MCF 10A (cell line): ENCODE data around the gene ZNF827. TPM values are rescaled to one million over a fixed set of nuclear protein-coding genes. Genes with fewer than 3 reads are reported as not detected.

ENCODE experiments used
- BruUV-seq: library from RNA; stranded (reverse); fragments of 400-500 nt; replicated peaks from 2 replicates; lab custom pipeline; 2021; lab: Mats Ljungman, UMichigan
- CTCF ChIA-PET: fragments of 300-600 bp; sonication (Branson Sonifier 250); formaldehyde crosslinking; extraction: SDS; loops from one replicate; lab custom pipeline; 2021; ENCODE audit warnings: antibody characterized with exemption, inconsistent platforms; lab: Yijun Ruan, JAX
- POLR2A ChIA-PET: fragments of 300-600, 350-650 bp; sonication (Branson Sonifier 250); formaldehyde crosslinking; extraction: SDS; loops from one replicate; lab custom pipeline; 2020; ENCODE audit warnings: antibody characterized with exemption, inconsistent platforms; lab: Yijun Ruan, JAX
- DNase-seq: peaks from one replicate; pipeline ENCODE4 v3.0.0-alpha.2; 2018; ENCODE audit not compliant: unreplicated experiment
- H3K27ac Mint-ChIP-seq: one replicate; pipeline ENCODE4 v1.8.0; 2022; ENCODE audit warnings: mild to moderate bottlenecking, low read depth, mixed read lengths; ENCODE audit not compliant: unreplicated experiment
- H3K27me3 Mint-ChIP-seq: one replicate; pipeline ENCODE4 v1.8.0; 2022; ENCODE audit warnings: mixed read lengths; ENCODE audit not compliant: insufficient read depth, unreplicated experiment
- H3K36me3 Mint-ChIP-seq: one replicate; pipeline ENCODE4 v1.8.0; 2022; ENCODE audit warnings: mild to moderate bottlenecking, moderate library complexity, mixed read lengths; ENCODE audit not compliant: insufficient read depth, unreplicated experiment
- H3K4me1 Mint-ChIP-seq: one replicate; pipeline ENCODE4 v1.8.0; 2022; ENCODE audit warnings: mixed read lengths; ENCODE audit not compliant: insufficient read depth, unreplicated experiment
- H3K4me3 Mint-ChIP-seq: one replicate; pipeline ENCODE4 v1.8.0; 2022; ENCODE audit warnings: mild to moderate bottlenecking, moderate library complexity, mixed read lengths; ENCODE audit not compliant: unreplicated experiment
- H3K9me3 Mint-ChIP-seq: one replicate; pipeline ENCODE4 v1.8.0; 2022; ENCODE audit warnings: mixed read lengths; ENCODE audit not compliant: unreplicated experiment
- CTCF ChIP-seq: fragments of 200-600 bp; IDR thresholded peaks from one replicate; pipeline ENCODE4 v1.8.0; 2022; ENCODE audit warnings: antibody characterized with exemption, mild to moderate bottlenecking; ENCODE audit not compliant: unreplicated experiment
- intact Hi-C: fragments of 100-400 bp; cut with micrococcal nuclease; formaldehyde crosslinking; loops from 2 replicates; pipeline ENCODE4 v1.14.1; 2022
- total RNA-seq: library from RNA; stranded (reverse); gene quantifications from 2 replicates; pipeline ENCODE4 v1.2.3, GENCODE V29; 2022

The ZNF827 gene
- total RNA-seq, 1 experiment from 2014 or later = 11.3 TPM

GRCh38 chr4:145830699-145831098, 107.9 kb downstream of the ZNF827 start:
- Mint-ChIP-seq H3K27me3 (no peaks in the 10 kb centered on the region), H3K4me1 (no peaks in the 10 kb centered on the region), H3K27ac (no peak overlapping the region), H3K4me3 (no peak overlapping the region), H3K9me3 (no peaks in the 10 kb centered on the region), H3K36me3 (peaks cover under 1% of the 10 kb centered on the region)
- DNase-seq = no peak
- intact Hi-C loops = no loop called here
- CTCF ChIA-PET = no interaction called here
- POLR2A ChIA-PET = interaction anchor here (0.7 kb wide), 1 partner anchor 8 kb away, joined by 3 read pairs; no protein-coding TSS in a partner anchor
- no TSS peak for BruUV-seq
- no peak for TF ChIP-seq CTCF

- Mint-ChIP-seq H3K36me3 (peaks cover 6% of the 10 kb centered on the region), H3K27me3 (no peaks in the 10 kb centered on the region), H3K27ac (no peak overlapping the region), H3K4me1 (no peaks in the 10 kb centered on the region), H3K9me3 (no peaks in the 10 kb centered on the region), H3K4me3 (no peak overlapping the region)
- no peak for DNase-seq
- BruUV-seq = no TSS peak
- CTCF ChIA-PET = no interaction called here
- intact Hi-C loops = no loop called here
- POLR2A ChIA-PET = no interaction called here
- TF ChIP-seq CTCF = no peak
Measured at GRCh38 chr4:145829629-145830395, 108.8 kb downstream of the ZNF827 start.

GRCh38 chr4:145828802-145829485, 109.7 kb downstream of the ZNF827 start:
- no peak overlapping the region for H3K4me3 Mint-ChIP-seq
- no peaks in the 10 kb centered on the region for H3K4me1 Mint-ChIP-seq
- ChIA-PET CTCF (interaction anchor here (0.6 to 2.0 kb wide), 3 partner anchors 11 to 1228 kb away, joined by 3 to 8 read pairs (median 5); no protein-coding TSS in a partner anchor), POLR2A (no interaction called here)
- peaks cover 6% of the 10 kb centered on the region for H3K36me3 Mint-ChIP-seq
- no peaks in the 10 kb centered on the region for H3K9me3 Mint-ChIP-seq
- DNase-seq = no peak
- no peaks in the 10 kb centered on the region for H3K27me3 Mint-ChIP-seq
- TF ChIP-seq CTCF = no peak
- intact Hi-C loops = no loop called here
- H3K27ac Mint-ChIP-seq = no peak overlapping the region
- BruUV-seq = no TSS peak

GRCh38 chr4:145827885-145828284, 110.7 kb downstream of the ZNF827 start:
- no peak for TF ChIP-seq CTCF
- BruUV-seq = no TSS peak
- H3K4me3 Mint-ChIP-seq = no peak overlapping the region
- no peak overlapping the region for H3K27ac Mint-ChIP-seq
- no peaks in the 10 kb centered on the region for H3K27me3 Mint-ChIP-seq
- ChIA-PET CTCF (interaction anchor here (0.7 to 2.0 kb wide), 3 partner anchors 12 to 172 kb away, joined by 3 to 8 read pairs (median 3); no protein-coding TSS in a partner anchor), POLR2A (no interaction called here)
- no peak for DNase-seq
- no peaks in the 10 kb centered on the region for H3K9me3 Mint-ChIP-seq
- peaks cover 6% of the 10 kb centered on the region for H3K36me3 Mint-ChIP-seq
- H3K4me1 Mint-ChIP-seq = no peaks in the 10 kb centered on the region
- intact Hi-C loops = no loop called here
